ENCODE measurements around the gene KCTD3.

KCTD3 gene

DNA sequence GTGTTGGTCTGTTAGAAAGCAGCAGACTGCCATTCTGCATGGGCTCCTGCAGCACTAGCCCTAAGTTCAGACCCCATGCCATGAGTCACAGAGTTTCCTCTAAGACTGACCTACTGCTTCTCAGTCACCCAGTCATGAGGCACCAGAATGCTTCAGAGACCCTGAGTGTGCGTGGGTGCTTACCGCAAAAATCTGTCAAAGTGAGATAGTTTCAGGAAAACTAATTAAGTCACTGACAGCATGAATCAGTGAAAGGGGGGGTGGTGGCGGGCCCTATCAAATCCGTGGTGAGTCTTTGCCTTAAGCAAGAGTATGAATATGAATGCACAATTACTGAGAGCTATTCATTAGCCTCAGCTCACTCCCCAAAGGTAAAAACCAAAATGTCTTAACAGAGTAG lies 98.1 kb downstream of the KCTD3 start:
- in situ Hi-C loops (cut with MboI; ENCODE audit: low pct_unique_long_range_greater_than_20kb, low sequenced_read_pairs, unreplicated experiment) = no loop called here
- TF ChIP-seq, protein P1, sequence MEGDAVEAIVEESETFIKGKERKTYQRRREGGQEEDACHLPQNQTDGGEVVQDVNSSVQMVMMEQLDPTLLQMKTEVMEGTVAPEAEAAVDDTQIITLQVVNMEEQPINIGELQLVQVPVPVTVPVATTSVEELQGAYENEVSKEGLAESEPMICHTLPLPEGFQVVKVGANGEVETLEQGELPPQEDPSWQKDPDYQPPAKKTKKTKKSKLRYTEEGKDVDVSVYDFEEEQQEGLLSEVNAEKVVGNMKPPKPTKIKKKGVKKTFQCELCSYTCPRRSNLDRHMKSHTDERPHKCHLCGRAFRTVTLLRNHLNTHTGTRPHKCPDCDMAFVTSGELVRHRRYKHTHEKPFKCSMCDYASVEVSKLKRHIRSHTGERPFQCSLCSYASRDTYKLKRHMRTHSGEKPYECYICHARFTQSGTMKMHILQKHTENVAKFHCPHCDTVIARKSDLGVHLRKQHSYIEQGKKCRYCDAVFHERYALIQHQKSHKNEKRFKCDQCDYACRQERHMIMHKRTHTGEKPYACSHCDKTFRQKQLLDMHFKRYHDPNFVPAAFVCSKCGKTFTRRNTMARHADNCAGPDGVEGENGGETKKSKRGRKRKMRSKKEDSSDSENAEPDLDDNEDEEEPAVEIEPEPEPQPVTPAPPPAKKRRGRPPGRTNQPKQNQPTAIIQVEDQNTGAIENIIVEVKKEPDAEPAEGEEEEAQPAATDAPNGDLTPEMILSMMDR (IDR thresholded peaks at IDR 0.05; ENCODE audit: extremely low read depth, insufficient read depth, missing control alignments) = no peak
- DNase-seq (ENCODE audit: low spot score) = peak; percentile 7

DNA sequence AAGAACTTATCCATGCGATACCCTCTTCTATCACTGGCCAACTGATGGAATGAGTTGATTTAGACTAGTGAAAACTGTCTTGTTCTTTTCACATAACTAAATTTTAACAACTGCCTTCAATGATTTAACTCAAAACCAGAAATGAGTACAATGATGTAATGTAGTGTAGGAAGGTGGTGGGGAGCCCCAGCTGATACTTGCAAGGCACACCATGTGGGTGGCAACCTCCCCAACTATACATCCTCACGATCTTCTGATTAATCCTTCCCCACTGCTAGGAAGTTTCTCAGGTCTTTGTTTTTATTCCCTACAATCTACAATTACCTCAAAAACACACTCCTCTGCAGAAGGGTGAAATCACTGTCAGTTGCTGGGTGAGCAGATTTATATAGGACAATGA lies 100.7 kb downstream of the KCTD3 start:
- in situ Hi-C loops (cut with MboI; ENCODE audit: low pct_unique_long_range_greater_than_20kb, low sequenced_read_pairs, unreplicated experiment) = no loop called here
- TF ChIP-seq, protein P1 (IDR thresholded peaks at IDR 0.05; ENCODE audit: extremely low read depth, insufficient read depth, missing control alignments) = no peak
- peak; percentile 9 for DNase-seq (ENCODE audit: low spot score)

DNA sequence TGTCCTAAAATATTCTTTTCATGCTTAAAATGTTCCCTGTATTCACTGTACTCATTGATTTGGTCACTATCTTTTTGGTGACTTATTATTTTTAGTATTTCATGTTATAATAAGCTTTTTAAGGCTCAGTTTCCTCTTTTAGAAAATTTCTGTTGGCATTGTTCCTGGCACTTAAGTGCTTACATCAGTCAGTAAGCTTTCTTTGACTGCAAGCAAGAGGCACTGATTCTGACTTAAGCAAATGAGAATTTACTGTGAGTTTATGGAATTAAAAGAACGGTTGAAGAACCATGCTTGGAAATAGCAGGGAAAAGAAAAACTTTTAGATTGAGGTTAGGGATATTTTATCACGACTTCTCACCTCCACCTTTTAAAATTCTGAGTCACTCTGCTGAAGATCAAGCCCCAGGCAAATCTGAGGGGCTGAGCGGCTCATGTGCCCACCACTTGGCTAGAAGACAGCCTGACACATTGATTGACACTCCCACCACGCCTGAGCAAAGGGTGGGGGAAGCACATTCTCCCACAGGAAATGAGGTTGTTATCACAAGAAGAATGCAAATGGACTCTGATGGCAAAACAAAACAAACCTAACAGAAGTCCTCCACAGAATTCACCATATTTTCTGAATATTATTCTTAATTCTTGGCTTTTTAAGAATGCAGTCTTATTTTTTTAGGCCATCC lies 102.8 kb downstream of the KCTD3 start:
- DNase-seq (ENCODE audit: low spot score) = no peak
- TF ChIP-seq, protein P1 (IDR thresholded peaks at IDR 0.05; ENCODE audit: extremely low read depth, insufficient read depth, missing control alignments) = no peak
- in situ Hi-C loops (cut with MboI; ENCODE audit: low pct_unique_long_range_greater_than_20kb, low sequenced_read_pairs, unreplicated experiment) = no loop called here
